ENCODE data around the gene ATG16L2. TPM values are rescaled to one million over a fixed set of nuclear protein-coding genes. Genes with fewer than 3 reads are reported as not detected.
"Not testable (repeated sequence)": the region's sequence is repeated elsewhere in the genome, so short reads cannot be mapped to it uniquely, and the experiment has no call there.

Gene ATG16L2
- total and polyA plus RNA-seq, 2 donors (not counting 3 experiments of a cell fraction or from before 2014, with no cell fraction given): 26.5 to 30.5 TPM

- H3K27me3 ChIP-seq (ENCODE audit: control insufficient read depth in 2 of 2, insufficient read depth in 2 of 2, low read length in 2 of 2): no peaks in the 10 kb centered on the region
- FAIRE-seq (no peak), DNase-seq (ENCODE audit: low read depth, low spot score) (no peak)
- H4K20me1 ChIP-seq (replicated peaks; ENCODE audit: control insufficient read depth, extremely low read depth, insufficient read depth, low read length): no peaks in the 10 kb centered on the region
- intact Hi-C loops (cut with micrococcal nuclease) (loop anchor here (5.0 kb wide), 1 partner anchor 202 kb away; no protein-coding TSS in a partner anchor), dilution Hi-C loops (cut with MboI; ENCODE audit: extremely low pct_ligation_motif_present, low sequenced_read_pairs) (no loop called here)
- TF ChIP-seq POLR2AphosphoS5 (IDR thresholded peaks at IDR 0.05; ENCODE audit: insufficient read depth, low read depth, low read length) (no peak), JUN (IDR thresholded peaks at IDR 0.05; ENCODE audit: borderline replicate concordance, insufficient read depth, insufficient read length, low read depth) (no peak), MYC (IDR thresholded peaks at IDR 0.05; ENCODE audit: low read depth, low read length) (no peak), FOS (IDR thresholded peaks at IDR 0.05; ENCODE audit: borderline replicate concordance, insufficient read depth, low read length) (no peak), EZH2 (IDR thresholded peaks at IDR 0.05; ENCODE audit: borderline replicate concordance, low read depth, low read length, severe bottlenecking) (no peak)
- H3K79me2 ChIP-seq (ENCODE audit: control insufficient read depth, insufficient read depth, low read length): no peaks in the 10 kb centered on the region
- no TSS peak for BruUV-seq (replicated peaks)
- no peak overlapping the region for H3K27ac ChIP-seq (ENCODE audit: insufficient read depth, low read depth, low read length)
- H2AFZ ChIP-seq (ENCODE audit: low read depth, low read length): no peak overlapping the region
- no peak overlapping the region for H3K4me3 ChIP-seq (replicated peaks in 1 of 3; ENCODE audit: insufficient read depth in 1 of 3, low read depth in 1 of 3, low read length in 3 of 3)
- H3K36me3 ChIP-seq (ENCODE audit: control insufficient read depth in 2 of 2, extremely low read depth in 1 of 2, insufficient read depth in 2 of 2, low read length in 2 of 2): no peaks in the 10 kb centered on the region
- ChIA-PET POLR2A (no interaction called here), CTCF (interaction anchor here (1.0 to 3.2 kb wide), 2 partner anchors 37 to 64 kb away, joined by 3 to 20 read pairs; partner anchors contain the start of gene ARAP1)
- H3K4me2 ChIP-seq (ENCODE audit: insufficient read depth, low read length): no peak overlapping the region
- H3K9me1 ChIP-seq (replicated peaks; ENCODE audit: control insufficient read depth, extremely low read depth, insufficient read depth, low read length): no peaks in the 10 kb centered on the region
- H3K9me3 ChIP-seq (replicated peaks; ENCODE audit: control insufficient read depth, insufficient read depth, low read length): no peaks in the 10 kb centered on the region
- no peak overlapping the region for H3K9ac ChIP-seq (replicated peaks; ENCODE audit: extremely low read depth, insufficient read depth, low read length)
- peaks cover 3% of the 10 kb centered on the region for H3K4me1 ChIP-seq (ENCODE audit: control insufficient read depth, extremely low read depth, insufficient read depth, low read length)
Measured at GRCh38 chr11:72789493-72790131, 24.6 kb upstream of the ATG16L2 start.

- H3K27ac ChIP-seq (ENCODE audit: insufficient read depth, low read depth, low read length); H3K36me3 ChIP-seq (ENCODE audit: control insufficient read depth in 2 of 2, extremely low read depth in 1 of 2, insufficient read depth in 2 of 2, low read length in 2 of 2); H3K4me1 ChIP-seq (ENCODE audit: control insufficient read depth, extremely low read depth, insufficient read depth, low read length); BruUV-seq (replicated peaks); H4K20me1 ChIP-seq (replicated peaks; ENCODE audit: control insufficient read depth, extremely low read depth, insufficient read depth, low read length); H3K9me1 ChIP-seq (replicated peaks; ENCODE audit: control insufficient read depth, extremely low read depth, insufficient read depth, low read length); H3K4me2 ChIP-seq (ENCODE audit: insufficient read depth, low read length); FAIRE-seq; POLR2A ChIA-PET; H3K79me2 ChIP-seq (ENCODE audit: control insufficient read depth, insufficient read depth, low read length); H2AFZ ChIP-seq (ENCODE audit: low read depth, low read length); H3K9ac ChIP-seq (replicated peaks; ENCODE audit: extremely low read depth, insufficient read depth, low read length); DNase-seq (ENCODE audit: low read depth, low spot score); H3K9me3 ChIP-seq (replicated peaks; ENCODE audit: control insufficient read depth, insufficient read depth, low read length); H3K27me3 ChIP-seq (ENCODE audit: control insufficient read depth in 2 of 2, insufficient read depth in 2 of 2, low read length in 2 of 2); H3K4me3 ChIP-seq (replicated peaks in 1 of 3; ENCODE audit: insufficient read depth in 1 of 3, low read depth in 1 of 3, low read length in 3 of 3); dilution Hi-C loops (cut with MboI; ENCODE audit: extremely low pct_ligation_motif_present, low sequenced_read_pairs): not testable (repeated sequence)
- CTCF ChIA-PET: interaction anchor here (1.0 to 3.2 kb wide), 2 partner anchors 21 to 66 kb away, joined by 3 to 20 read pairs; no protein-coding TSS in a partner anchor
- intact Hi-C loops (cut with micrococcal nuclease): loop anchor here (5.0 kb wide), 1 partner anchor 204 kb away; no protein-coding TSS in a partner anchor
Measured at GRCh38 chr11:72791228-72791627, 23.0 kb upstream of the ATG16L2 start.

Measured in endothelial cell of umbilical vein (primary cell).